Right ventricle myocardium superior (tissue), 1 donor: ENCODE data around the gene LGALS9. TPM values are rescaled to one million over a fixed set of nuclear protein-coding genes. Genes with fewer than 3 reads are reported as not detected.

ENCODE experiments used
- total RNA-seq: library from RNA; stranded (reverse); fragmentation: NEBNext Ultra II Directional; extraction: Animal tissue kit (Norgen Biotek cat#: 25700); gene quantifications from one replicate; pipeline ENCODE4 v1.2.1, GENCODE V29; 2021
- donor health status: DM: no; HTN: yes; CAD: no; lungs with severe emphysema.

The LGALS9 gene
- total RNA-seq, 1 donor from 2014 or later, result 17.0 TPM

Other genes starting within 250 kb of the LGALS9 start
- 8.3 TPM for gene KSR1, start 174.7 kb upstream of the LGALS9 start, total RNA-seq
- 0.19 TPM for gene NOS2, start 169.3 kb downstream of the LGALS9 start, total RNA-seq